Common myeloid progenitor, CD34-positive (primary cell): ENCODE data around the gene LDB2.

Experiments used
- CTCF ChIA-PET: fragments of 350-600 bp; sonication (Branson Sonifier 250); formaldehyde crosslinking; loops from one replicate; lab custom pipeline; 2021; ENCODE audit warnings: antibody characterized with exemption; lab: Charles Lee
- POLR2A ChIA-PET: fragments of 350-600 bp; sonication (Branson Sonifier 250); formaldehyde crosslinking; loops from one replicate; lab custom pipeline; 2021; ENCODE audit warnings: antibody characterized with exemption; lab: Charles Lee
- DNase-seq, 3 donors: peaks; one replicate each; pipeline versions ENCODE4 v3.0.0 to v3.0.0-alpha.2; 2013
- H3K27ac ChIP-seq, 2 experiments: 1 replicate in 1 of 2; 2 replicates in 1 of 2; pipeline ENCODE4 v1.7.0; 2013; ENCODE audit warnings: inconsistent platforms in 2 of 2, low read length in 2 of 2, mild to moderate bottlenecking in 2 of 2, low read depth in 1 of 2, moderate library complexity in 1 of 2; ENCODE audit not compliant: severe bottlenecking in 2 of 2, insufficient read depth in 1 of 2, poor library complexity in 1 of 2
- H3K27me3 ChIP-seq, 5 experiments: replicated peaks in 2 of 5; 1 replicate in 3 of 5; 2 replicates in 2 of 5; pipeline versions ENCODE4 v1.6.1 to v1.7.0; 2013; ENCODE audit warnings: low read length in 4 of 5, mild to moderate bottlenecking in 2 of 5, moderate library complexity in 2 of 5, inconsistent platforms in 1 of 5; ENCODE audit not compliant: insufficient read depth in 5 of 5, control insufficient read depth in 4 of 5
- H3K36me3 ChIP-seq, 4 experiments: 1 replicate in 2 of 4; 2 replicates in 2 of 4; pipeline versions ENCODE4 v1.6.1 to v1.7.0; 2013; ENCODE audit warnings: low read length in 3 of 4, control low read depth in 1 of 4, mild to moderate bottlenecking in 1 of 4; ENCODE audit not compliant: control insufficient read depth in 4 of 4, insufficient read depth in 4 of 4
- H3K4me1 ChIP-seq, 4 experiments: 1 replicate in 3 of 4; 2 replicates in 1 of 4; pipeline versions ENCODE4 v1.6.1 to v1.7.1; 2013; ENCODE audit warnings: low read length in 3 of 4, mild to moderate bottlenecking in 3 of 4, control low read depth in 1 of 4, inconsistent platforms in 1 of 4, moderate library complexity in 1 of 4; ENCODE audit not compliant: control insufficient read depth in 4 of 4, insufficient read depth in 4 of 4; ENCODE audit errors: control extremely low read depth in 1 of 4
- H3K4me3 ChIP-seq, 7 experiments: 1 replicate in 4 of 7; 2 replicates in 3 of 7; pipeline versions ENCODE4 v1.5.1 to v1.7.0; 2013; ENCODE audit warnings: mild to moderate bottlenecking in 7 of 7, low read length in 6 of 7, moderate library complexity in 6 of 7, inconsistent platforms in 2 of 7, low read depth in 2 of 7, control low read depth in 1 of 7; ENCODE audit not compliant: insufficient read depth in 4 of 7, control insufficient read depth in 1 of 7; ENCODE audit errors: extremely low read depth in 1 of 7
- H3K9me3 ChIP-seq, 5 experiments: 1 replicate in 4 of 5; 2 replicates in 1 of 5; pipeline versions ENCODE4 v1.6.1 to v1.7.1; 2013; ENCODE audit warnings: low read length in 4 of 5, mild to moderate bottlenecking in 2 of 5, inconsistent platforms in 1 of 5, low read depth in 1 of 5, moderate library complexity in 1 of 5; ENCODE audit not compliant: control insufficient read depth in 4 of 5, insufficient read depth in 2 of 5; ENCODE audit errors: control extremely low read depth in 1 of 5
- WGBS: methylation state at CpG from one replicate; pipeline ENCODE4 v1.1.5; 2013; ENCODE audit not compliant: insufficient coverage; 5-methylcytosine and 5-hydroxymethylcytosine counted together

Gene LDB2

DNA sequence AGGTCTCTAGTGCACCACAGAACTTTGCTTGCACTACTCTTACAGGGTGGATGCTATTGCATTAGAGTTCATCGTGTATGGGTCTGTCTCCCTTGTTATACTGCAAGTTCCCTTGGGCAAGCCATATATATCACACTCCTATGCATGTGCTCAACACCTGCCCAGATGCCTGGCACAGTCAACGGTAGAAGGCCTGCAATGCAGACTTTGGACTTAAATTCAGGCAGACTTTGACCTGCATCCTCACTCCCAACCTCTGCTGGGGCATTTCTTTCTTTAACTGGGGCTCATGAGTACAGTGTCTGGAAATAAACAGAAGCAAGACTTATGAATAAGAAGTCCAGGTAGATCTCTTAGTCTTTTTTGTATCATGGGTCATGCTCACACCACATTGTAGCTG is 148.2 kb downstream of the LDB2 start:
- POLR2A ChIA-PET: no interaction called here
- Histone ChIP-seq H3K9me3 (peaks cover 0 to 1% (median 0%) of the 10 kb centered on the region in 5 experiments), H3K27me3 (no peaks in the 10 kb centered on the region), H3K36me3 (no peaks in the 10 kb centered on the region), H3K4me3 (no peak overlapping the region), H3K27ac (no peak overlapping the region), H3K4me1 (no peaks in the 10 kb centered on the region)
- no peak for DNase-seq
- WGBS: 100% methylated on average over 1 of the region's 2 CpGs
- CTCF ChIA-PET: no interaction called here

DNA sequence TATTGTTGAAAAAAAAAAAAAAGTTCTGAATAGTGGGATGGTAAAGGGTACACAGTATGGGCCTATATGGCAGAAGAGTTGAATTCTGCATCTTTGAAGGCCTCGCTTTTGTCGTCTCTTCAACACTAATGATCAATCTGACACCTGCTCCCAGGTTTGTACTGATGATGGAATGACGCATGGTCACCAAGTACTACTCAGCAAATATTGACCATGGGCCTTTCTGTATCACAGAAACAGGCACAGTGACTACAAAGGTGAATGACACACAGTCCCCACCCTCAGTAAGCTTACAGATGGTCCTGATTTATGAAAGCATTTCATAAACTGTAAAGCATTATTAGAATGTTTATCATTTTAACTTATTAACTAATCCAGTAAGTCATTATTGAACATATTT is 152.6 kb downstream of the LDB2 start:
- ChIA-PET CTCF (no interaction called here), POLR2A (no interaction called here)
- Histone ChIP-seq H3K27me3 (no peaks in the 10 kb centered on the region), H3K4me3 (no peak overlapping the region), H3K4me1 (no peaks in the 10 kb centered on the region), H3K36me3 (no peaks in the 10 kb centered on the region), H3K9me3 (peaks cover 0 to 1% (median 0%) of the 10 kb centered on the region in 5 experiments), H3K27ac (no peak overlapping the region)
- no peak for DNase-seq
- 96% methylated on average over 3 of the region's 3 CpGs for WGBS

DNA sequence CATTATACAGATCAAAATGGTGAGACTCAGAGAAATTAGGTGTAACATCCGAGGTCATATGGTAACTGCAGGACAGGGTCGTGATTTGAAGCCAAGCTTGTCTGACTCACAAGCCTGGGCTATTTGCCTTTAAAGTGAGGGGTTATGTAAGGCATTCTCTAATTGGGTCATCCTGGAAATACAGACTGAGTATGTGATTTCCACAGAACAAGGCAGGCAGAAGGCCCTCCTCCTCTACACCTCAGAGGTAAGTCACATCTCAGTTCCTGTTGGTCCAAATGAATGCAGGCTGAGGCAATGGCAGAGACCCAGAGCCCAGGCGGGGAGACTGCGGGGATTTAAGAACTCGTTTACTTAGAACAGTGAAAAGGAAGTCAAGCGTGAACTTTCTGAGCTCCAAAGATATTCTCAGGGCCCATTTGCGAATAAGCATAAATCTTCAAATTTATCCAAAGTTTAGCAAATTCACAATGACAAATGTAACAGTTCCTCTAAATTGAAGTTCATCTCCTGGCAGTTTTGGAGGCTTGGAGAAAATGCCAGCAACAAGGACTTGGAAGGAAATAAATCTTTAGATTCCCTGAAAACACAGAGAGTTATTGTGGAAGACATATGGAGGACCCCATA is 153.3 kb downstream of the LDB2 start:
- WGBS: 100% methylated on average over 5 of the region's 7 CpGs
- Histone ChIP-seq H3K27me3 (no peaks in the 10 kb centered on the region), H3K4me1 (no peaks in the 10 kb centered on the region), H3K36me3 (no peaks in the 10 kb centered on the region), H3K9me3 (peaks cover 0 to 1% (median 0%) of the 10 kb centered on the region in 5 experiments), H3K27ac (no peak overlapping the region), H3K4me3 (no peak overlapping the region)
- ChIA-PET CTCF (no interaction called here), POLR2A (no interaction called here)
- DNase-seq: no peak

DNA sequence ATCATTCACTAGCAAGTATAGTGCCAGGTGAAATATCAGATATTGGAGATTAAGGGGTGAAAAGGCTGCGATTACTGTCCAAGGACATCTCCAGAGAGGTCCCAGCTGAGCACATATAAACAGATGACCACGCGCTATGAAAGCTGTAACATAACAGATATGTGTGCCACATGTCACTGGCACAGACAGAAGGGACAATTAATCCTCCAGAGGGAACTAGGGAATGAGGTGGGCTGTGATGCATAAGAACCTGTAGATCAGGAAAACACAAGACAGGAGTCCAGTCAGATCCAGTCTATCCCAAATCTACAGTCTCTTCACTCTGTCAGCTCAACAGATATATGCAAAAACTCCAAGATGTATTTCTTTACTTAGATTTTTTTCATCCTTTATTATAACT is 157.2 kb downstream of the LDB2 start:
- no peaks in the 10 kb centered on the region for H3K27me3 ChIP-seq
- ChIA-PET POLR2A (no interaction called here), CTCF (interaction anchor here (1.2 kb wide), 1 partner anchor 15 kb away, joined by 3 read pairs; no protein-coding TSS in a partner anchor)
- no peaks in the 10 kb centered on the region for H3K4me1 ChIP-seq
- no peak overlapping the region for H3K27ac ChIP-seq
- H3K36me3 ChIP-seq: no peaks in the 10 kb centered on the region
- no peak for DNase-seq
- H3K4me3 ChIP-seq: no peak overlapping the region
- 100% methylated on average over 3 of the region's 3 CpGs for WGBS
- H3K9me3 ChIP-seq: no peaks in the 10 kb centered on the region

DNA sequence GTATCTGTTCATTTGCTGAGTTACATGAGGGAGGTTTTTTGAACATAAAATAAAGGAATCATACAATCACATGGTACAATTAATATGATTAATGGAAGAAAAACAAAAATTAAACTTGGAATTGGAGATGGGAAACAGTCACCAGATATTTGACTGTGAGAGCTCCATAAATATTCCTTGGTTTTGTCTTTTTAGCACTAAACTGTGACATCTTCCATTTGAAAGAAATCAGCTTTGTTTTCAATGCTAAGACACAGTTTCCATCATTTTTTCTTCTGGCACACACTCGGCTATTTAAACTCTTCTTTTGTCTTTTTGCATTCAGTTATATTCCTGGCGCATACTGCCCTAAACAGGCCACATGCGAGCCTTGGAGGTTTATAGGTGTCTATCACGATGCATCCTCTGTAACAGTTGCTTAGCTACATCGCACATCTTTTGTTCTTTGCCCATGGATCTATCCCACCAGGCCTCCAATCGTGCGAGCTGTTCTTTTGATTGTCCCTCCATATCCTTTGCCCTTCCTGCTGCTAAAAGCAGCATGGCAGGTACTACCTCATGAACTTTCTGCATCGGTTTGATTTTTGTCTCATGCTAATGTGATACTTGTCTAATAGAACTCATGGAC is 158.3 kb downstream of the LDB2 start:
- CTCF ChIA-PET: interaction anchor here (0.5 to 1.2 kb wide), 2 partner anchors 16 to 227 kb away, joined by 3 read pairs; no protein-coding TSS in a partner anchor
- Histone ChIP-seq H3K9me3 (no peaks in the 10 kb centered on the region), H3K4me3 (no peak overlapping the region), H3K27ac (no peak overlapping the region), H3K4me1 (no peaks in the 10 kb centered on the region), H3K27me3 (no peaks in the 10 kb centered on the region), H3K36me3 (no peaks in the 10 kb centered on the region)
- POLR2A ChIA-PET: no interaction called here
- 100% methylated on average over 5 of the region's 8 CpGs for WGBS
- no peak for DNase-seq

DNA sequence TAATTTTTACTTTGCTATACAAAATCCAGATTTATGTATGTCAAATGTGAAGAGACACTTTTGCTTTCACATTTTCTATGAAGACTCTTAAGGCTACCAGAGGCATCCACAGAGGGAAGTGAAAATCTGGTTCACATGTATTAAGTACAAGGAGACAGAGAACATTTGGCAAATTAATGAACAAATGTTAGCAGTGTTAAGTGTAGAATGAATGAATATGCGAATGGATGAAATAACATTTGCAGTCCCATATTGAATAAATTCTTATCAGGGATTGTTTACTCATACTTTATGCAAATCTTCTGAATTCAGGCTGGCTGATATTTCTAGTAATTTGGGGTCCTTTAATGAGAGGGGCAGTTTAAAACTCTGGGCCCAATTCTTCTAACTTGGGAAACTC is 159.9 kb downstream of the LDB2 start:
- Histone ChIP-seq H3K36me3 (no peaks in the 10 kb centered on the region), H3K4me1 (no peaks in the 10 kb centered on the region), H3K9me3 (no peaks in the 10 kb centered on the region), H3K27ac (no peak overlapping the region), H3K4me3 (no peak overlapping the region), H3K27me3 (no peaks in the 10 kb centered on the region)
- ChIA-PET POLR2A (no interaction called here), CTCF (no interaction called here)
- DNase-seq: no peak
- WGBS: 100% methylated on average over 1 of the region's 1 CpG

DNA sequence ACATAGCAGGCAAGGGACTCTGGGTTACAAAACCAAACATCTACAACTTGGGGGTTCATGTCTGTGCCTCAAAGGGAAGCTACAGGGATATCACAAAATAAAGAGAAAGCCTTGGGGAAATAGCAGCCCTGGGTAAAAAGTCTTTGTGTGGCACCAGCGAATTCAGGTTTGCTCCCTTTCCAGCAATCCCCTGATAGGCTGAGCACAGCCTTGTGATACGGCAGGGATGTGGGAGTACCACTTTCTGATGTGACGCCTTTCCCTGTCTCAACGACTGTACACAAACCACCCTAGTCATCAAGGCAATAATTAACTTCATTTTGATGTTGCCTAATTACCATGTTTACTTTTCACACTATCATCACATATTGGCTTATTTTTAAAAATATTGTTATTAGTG is 164.9 kb downstream of the LDB2 start:
- Histone ChIP-seq H3K4me1 (no peaks in the 10 kb centered on the region), H3K36me3 (no peaks in the 10 kb centered on the region), H3K27ac (no peak overlapping the region), H3K27me3 (no peaks in the 10 kb centered on the region), H3K4me3 (no peak overlapping the region), H3K9me3 (no peaks in the 10 kb centered on the region)
- CTCF ChIA-PET: no interaction called here
- 92% methylated on average over 4 of the region's 4 CpGs for WGBS
- POLR2A ChIA-PET: no interaction called here
- no peak for DNase-seq
